ENCODE results near the gene NFE2.

The NFE2 gene

DNA sequence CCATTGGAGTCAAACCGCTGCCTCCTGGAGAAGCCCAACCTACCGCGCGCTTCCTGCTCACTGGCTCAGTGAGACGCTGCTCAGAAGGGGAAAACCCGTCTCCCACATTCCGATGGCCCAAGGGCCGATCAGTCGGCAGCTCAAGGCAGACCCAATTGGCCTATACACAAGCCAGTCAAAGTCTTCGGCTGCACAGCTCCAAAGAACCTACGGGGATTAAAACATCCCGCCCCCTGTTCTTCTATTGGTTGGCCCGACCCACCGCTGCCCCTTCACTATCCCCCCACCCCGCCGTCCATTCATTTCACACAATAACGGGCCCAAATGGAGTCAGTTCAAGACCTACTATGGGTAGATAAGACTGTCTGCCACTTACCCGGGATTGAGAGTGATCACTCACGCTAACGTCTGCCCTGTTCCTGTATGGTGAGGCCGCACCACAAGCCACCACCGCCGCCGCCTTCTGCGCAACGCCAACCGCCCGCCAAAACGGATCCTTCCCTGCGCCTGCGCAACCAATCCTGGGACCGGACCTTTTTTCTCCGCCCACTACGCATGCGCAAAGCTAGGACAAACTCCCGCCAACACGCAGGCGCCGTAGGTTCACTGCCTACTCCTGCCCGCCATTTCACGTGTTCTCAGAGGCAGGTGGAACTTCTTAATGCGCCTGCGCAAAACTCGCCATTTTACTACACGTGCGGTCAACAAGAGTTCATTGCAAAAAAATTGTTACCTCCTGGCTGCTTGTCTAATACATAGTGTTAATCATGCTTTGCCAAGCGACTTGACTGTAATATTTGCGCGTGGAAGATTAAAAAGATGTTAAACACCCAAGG, 21.0 kb downstream of the NFE2 start, which contains the start of gene CBX5:
CBX5 (minus strand) TSS at position 491 of the 836 bp plus-strand sequence. CDS start 22,472 bp downstream, outside the sequence.
- no peak for TF ChIP-seq ZFX (IDR thresholded peaks at IDR 0.05; ENCODE audit: borderline replicate concordance)
- TF ChIP-seq, protein P1, sequence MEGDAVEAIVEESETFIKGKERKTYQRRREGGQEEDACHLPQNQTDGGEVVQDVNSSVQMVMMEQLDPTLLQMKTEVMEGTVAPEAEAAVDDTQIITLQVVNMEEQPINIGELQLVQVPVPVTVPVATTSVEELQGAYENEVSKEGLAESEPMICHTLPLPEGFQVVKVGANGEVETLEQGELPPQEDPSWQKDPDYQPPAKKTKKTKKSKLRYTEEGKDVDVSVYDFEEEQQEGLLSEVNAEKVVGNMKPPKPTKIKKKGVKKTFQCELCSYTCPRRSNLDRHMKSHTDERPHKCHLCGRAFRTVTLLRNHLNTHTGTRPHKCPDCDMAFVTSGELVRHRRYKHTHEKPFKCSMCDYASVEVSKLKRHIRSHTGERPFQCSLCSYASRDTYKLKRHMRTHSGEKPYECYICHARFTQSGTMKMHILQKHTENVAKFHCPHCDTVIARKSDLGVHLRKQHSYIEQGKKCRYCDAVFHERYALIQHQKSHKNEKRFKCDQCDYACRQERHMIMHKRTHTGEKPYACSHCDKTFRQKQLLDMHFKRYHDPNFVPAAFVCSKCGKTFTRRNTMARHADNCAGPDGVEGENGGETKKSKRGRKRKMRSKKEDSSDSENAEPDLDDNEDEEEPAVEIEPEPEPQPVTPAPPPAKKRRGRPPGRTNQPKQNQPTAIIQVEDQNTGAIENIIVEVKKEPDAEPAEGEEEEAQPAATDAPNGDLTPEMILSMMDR (IDR thresholded peaks at IDR 0.05): no peak
- H3K27ac ChIP-seq: peak within 1 kb of the TSS; percentile 95

DNA sequence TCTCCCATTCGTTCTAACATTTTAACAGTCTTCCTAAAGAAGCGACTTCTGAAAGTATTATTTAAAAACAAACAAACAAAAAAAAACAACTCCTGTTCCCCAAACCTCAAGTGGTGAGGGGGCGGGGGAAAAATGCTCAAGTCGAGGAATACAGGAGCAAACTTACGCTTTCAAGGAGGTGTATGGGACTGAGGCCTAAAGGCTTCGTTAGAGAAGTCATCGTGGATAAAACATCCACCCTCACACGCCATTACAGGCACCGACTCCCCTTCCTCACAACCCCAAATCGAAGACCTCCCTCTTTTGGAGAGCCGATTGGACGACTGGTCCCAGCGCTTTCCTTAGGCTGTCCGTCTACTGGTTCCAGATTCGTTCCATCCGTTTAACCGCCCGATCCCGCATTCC, 21.6 kb downstream of the NFE2 start:
- TF ChIP-seq, protein P1 (IDR thresholded peaks at IDR 0.05): no peak
- no peak for TF ChIP-seq ZFX (IDR thresholded peaks at IDR 0.05; ENCODE audit: borderline replicate concordance)
- peak overlapping the region; percentile 95 for H3K27ac ChIP-seq

DNA sequence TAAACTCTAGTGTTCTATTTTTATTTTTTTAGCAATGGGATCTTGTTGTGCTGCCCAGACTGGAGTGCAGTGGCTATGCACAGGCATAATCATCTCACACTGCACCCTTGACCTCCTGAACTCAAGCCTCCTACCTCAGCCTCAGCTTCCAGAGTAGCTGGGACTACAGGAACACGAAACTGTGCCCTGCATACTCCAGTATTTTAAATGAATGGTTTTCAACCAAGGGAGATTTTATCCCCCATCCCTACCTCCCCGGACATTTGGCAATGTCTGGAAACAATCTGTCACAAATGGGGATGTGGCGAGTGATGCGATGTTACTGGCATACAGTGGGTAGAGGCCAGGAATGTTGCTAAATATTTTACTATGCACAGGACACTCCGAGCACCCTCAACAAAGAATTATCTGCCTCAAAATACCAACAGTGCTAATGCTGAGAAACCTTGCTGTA, 23.0 kb downstream of the NFE2 start:
- TF ChIP-seq, protein P1 (IDR thresholded peaks at IDR 0.05): no peak
- TF ChIP-seq ZFX (IDR thresholded peaks at IDR 0.05; ENCODE audit: borderline replicate concordance): no peak
- peak overlapping the region; percentile 95 for H3K27ac ChIP-seq

DNA sequence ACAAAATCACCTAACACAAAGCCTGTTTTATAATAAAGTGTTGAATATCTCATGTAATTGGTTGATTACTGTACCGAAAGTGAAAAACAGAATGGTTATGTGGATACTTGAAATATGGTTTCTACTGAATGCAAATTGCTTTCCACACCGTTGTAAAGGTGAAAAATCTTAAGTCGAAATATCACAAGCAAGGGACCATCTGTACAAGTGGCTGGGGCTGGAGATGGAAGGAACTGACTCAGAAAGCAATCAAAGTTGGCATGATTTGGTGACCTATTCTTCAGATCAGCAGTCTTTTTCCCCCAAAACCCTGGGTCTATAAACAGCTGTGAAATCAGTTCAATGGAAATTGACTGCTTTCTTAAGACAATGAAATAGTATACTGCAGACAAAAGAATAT, 24.4 kb downstream of the NFE2 start:
- H3K27ac ChIP-seq: peak overlapping the region; percentile 1; the same call in 1 of the 2 replicates
- TF ChIP-seq, protein P1 (IDR thresholded peaks at IDR 0.05): no peak
- no peak for TF ChIP-seq ZFX (IDR thresholded peaks at IDR 0.05; ENCODE audit: borderline replicate concordance)

DNA sequence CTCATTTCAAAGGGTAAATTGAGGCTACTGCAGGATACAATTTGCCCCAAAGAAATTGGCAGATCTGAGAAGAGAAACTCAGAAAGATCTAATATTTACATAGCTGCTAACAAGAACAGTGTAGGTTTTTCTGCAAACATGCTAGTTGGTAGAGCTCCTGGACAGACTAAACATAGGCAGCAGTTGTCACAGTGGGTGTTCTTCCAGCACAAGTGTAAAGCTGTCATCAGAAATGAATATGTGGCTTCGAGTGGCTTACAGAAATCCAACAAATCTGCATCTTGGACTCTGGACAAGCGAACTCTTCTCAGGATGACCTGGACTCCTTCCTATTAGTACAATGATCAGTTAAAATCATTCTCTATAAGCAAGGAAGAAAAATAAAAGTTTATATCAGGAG, 26.8 kb downstream of the NFE2 start:
- TF ChIP-seq, protein P1 (IDR thresholded peaks at IDR 0.05): no peak
- no peak for TF ChIP-seq ZFX (IDR thresholded peaks at IDR 0.05; ENCODE audit: borderline replicate concordance)
- H3K27ac ChIP-seq: peak overlapping the region; percentile 52

DNA sequence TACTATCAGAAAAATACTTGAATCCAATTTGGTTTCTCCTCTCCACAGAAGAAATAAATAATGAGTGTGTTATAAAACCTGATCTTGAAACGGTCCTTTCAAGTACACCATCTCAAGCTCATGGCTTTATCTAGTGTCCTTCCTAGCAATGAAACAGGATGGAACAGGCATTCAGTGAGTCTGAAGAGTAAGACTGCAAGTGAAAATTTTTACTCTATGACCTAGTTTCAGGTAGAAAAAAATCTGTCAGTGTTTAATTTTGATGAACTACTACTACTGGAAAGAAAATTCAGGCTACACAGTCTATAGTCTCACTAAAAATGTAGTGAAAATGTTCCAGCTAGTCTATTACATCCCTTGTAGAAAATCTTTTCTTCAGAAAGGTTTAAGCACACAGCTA, 28.6 kb downstream of the NFE2 start:
- H3K27ac ChIP-seq: no peak overlapping the region
- TF ChIP-seq, protein P1 (IDR thresholded peaks at IDR 0.05): no peak
- no peak for TF ChIP-seq ZFX (IDR thresholded peaks at IDR 0.05; ENCODE audit: borderline replicate concordance)

DNA sequence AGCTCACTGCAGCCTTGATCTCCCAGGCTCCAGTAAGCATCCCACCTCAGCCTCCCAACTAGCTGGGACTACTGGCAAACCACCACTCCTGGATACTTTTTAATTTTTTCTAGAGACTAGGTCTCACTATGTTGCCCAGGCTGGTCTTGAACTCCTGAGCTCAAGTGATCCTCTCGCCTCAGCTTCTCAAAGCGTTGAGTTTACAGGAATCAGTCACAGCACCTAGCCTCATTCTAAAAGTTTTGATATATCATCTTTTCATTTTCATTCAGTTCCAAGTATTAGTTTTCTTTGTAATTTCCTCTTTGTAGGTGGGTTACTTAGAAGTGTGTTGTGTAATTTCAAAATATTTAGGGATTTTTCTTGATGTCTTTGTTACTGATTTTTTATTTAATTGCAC, 30.5 kb downstream of the NFE2 start:
- H3K27ac ChIP-seq: no peak overlapping the region
- no peak for TF ChIP-seq ZFX (IDR thresholded peaks at IDR 0.05; ENCODE audit: borderline replicate concordance)
- TF ChIP-seq, protein P1 (IDR thresholded peaks at IDR 0.05): no peak
